ENCODE measurements around the gene DUSP9. TPM values are rescaled to one million over a fixed set of nuclear protein-coding genes. Genes with fewer than 3 reads are reported as not detected.

The DUSP9 gene
- total and polyA plus RNA-seq, 2 donors (not counting 3 experiments of a cell fraction or from before 2014, with no cell fraction given), result 0.04 TPM; not detected in 1

DNA sequence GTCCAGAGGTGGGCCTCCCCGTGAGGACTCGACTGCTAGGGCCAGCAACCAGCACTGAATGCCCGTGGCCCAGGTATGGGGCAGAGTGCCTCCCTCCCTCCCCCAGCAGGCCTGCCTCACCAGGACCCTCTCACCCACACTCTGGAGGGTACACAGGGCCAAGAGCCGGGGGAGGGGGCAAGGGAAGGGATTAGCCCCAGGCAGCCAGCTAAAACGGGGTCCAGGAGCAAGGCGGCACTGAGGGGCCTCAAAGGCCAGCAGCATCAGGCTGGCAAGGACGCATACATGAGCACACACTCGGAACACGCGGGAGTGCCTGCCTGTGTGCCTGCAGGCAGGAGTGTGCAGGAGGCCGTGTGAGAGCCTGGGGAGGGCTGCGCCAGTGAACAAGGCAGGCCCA is 18.3 kb upstream of the DUSP9 start:
- FAIRE-seq (no peak), DNase-seq (ENCODE audit: low read depth, low spot score) (no peak)
- no peaks in the 10 kb centered on the region for H3K9me1 ChIP-seq (replicated peaks; ENCODE audit: control insufficient read depth, extremely low read depth, insufficient read depth, low read length)
- H3K9ac ChIP-seq (replicated peaks; ENCODE audit: extremely low read depth, insufficient read depth, low read length), result no peak overlapping the region
- peaks cover 0 to 1% of the 10 kb centered on the region in 2 experiments for H3K27me3 ChIP-seq (ENCODE audit: control insufficient read depth in 2 of 2, insufficient read depth in 2 of 2, low read length in 2 of 2)
- no peaks in the 10 kb centered on the region for H3K9me3 ChIP-seq (replicated peaks; ENCODE audit: control insufficient read depth, insufficient read depth, low read length)
- H3K4me2 ChIP-seq (ENCODE audit: insufficient read depth, low read length), result no peak overlapping the region
- TF ChIP-seq EZH2 (IDR thresholded peaks at IDR 0.05; ENCODE audit: borderline replicate concordance, low read depth, low read length, severe bottlenecking) (no peak), FOS (IDR thresholded peaks at IDR 0.05; ENCODE audit: borderline replicate concordance, insufficient read depth, low read length) (no peak), POLR2AphosphoS5 (IDR thresholded peaks at IDR 0.05; ENCODE audit: insufficient read depth, low read depth, low read length) (no peak), GATA2 (IDR thresholded peaks at IDR 0.05; ENCODE audit: insufficient read depth, insufficient read length, low read depth, low read length) (no peak), MYC (IDR thresholded peaks at IDR 0.05; ENCODE audit: low read depth, low read length) (no peak), POLR2A (IDR thresholded peaks at IDR 0.05; ENCODE audit: low read depth, low read length) (no peak), JUN (IDR thresholded peaks at IDR 0.05; ENCODE audit: borderline replicate concordance, insufficient read depth, insufficient read length, low read depth) (no peak)
- TF ChIP-seq, protein P1, sequence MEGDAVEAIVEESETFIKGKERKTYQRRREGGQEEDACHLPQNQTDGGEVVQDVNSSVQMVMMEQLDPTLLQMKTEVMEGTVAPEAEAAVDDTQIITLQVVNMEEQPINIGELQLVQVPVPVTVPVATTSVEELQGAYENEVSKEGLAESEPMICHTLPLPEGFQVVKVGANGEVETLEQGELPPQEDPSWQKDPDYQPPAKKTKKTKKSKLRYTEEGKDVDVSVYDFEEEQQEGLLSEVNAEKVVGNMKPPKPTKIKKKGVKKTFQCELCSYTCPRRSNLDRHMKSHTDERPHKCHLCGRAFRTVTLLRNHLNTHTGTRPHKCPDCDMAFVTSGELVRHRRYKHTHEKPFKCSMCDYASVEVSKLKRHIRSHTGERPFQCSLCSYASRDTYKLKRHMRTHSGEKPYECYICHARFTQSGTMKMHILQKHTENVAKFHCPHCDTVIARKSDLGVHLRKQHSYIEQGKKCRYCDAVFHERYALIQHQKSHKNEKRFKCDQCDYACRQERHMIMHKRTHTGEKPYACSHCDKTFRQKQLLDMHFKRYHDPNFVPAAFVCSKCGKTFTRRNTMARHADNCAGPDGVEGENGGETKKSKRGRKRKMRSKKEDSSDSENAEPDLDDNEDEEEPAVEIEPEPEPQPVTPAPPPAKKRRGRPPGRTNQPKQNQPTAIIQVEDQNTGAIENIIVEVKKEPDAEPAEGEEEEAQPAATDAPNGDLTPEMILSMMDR (IDR thresholded peaks at IDR 0.05; ENCODE audit: extremely low read depth in 1 of 2, insufficient read depth in 1 of 2, low read depth in 1 of 2, low read length in 2 of 2), result no peak
- TF ChIP-seq, protein P2, sequence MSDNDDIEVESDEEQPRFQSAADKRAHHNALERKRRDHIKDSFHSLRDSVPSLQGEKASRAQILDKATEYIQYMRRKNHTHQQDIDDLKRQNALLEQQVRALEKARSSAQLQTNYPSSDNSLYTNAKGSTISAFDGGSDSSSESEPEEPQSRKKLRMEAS (IDR thresholded peaks at IDR 0.05; ENCODE audit: insufficient read depth, insufficient read length), result no peak
- H3K4me3 ChIP-seq (replicated peaks in 1 of 3; ENCODE audit: insufficient read depth in 1 of 3, low read depth in 1 of 3, low read length in 3 of 3), result no peak overlapping the region
- no peak overlapping the region for H2AFZ ChIP-seq (ENCODE audit: low read depth, low read length)
- no peaks in the 10 kb centered on the region for H3K79me2 ChIP-seq (ENCODE audit: control insufficient read depth, insufficient read depth, low read length)
- POLR2A ChIA-PET, result no interaction called here
- H3K4me1 ChIP-seq (ENCODE audit: control insufficient read depth, extremely low read depth, insufficient read depth, low read length), result no peaks in the 10 kb centered on the region
- no peaks in the 10 kb centered on the region for H3K36me3 ChIP-seq (ENCODE audit: control insufficient read depth in 2 of 2, extremely low read depth in 1 of 2, insufficient read depth in 2 of 2, low read length in 2 of 2)
- no peak overlapping the region for H3K27ac ChIP-seq (ENCODE audit: insufficient read depth, low read depth, low read length)
- no TSS peak for BruUV-seq (replicated peaks)
- intact Hi-C loops (cut with micrococcal nuclease) (no loop called here), dilution Hi-C loops (cut with MboI; ENCODE audit: extremely low pct_ligation_motif_present, low sequenced_read_pairs) (no loop called here)
- H4K20me1 ChIP-seq (replicated peaks; ENCODE audit: control insufficient read depth, extremely low read depth, insufficient read depth, low read length), result no peaks in the 10 kb centered on the region
- CTCF ChIA-PET, result no interaction called here
